H1 (cell line): ENCODE results near the gene EFCAB6. TPM values are rescaled to one million over a fixed set of nuclear protein-coding genes. Genes with fewer than 3 reads are reported as not detected.

Experiments
- CTCF ChIA-PET: fragments of 300-600 bp; sonication (Branson Sonifier 250); formaldehyde crosslinking; loops from one replicate; lab custom pipeline; 2021; ENCODE audit not compliant: partially characterized antibody; lab: Charles Lee
- POLR2A ChIA-PET: fragments of 300-600 bp; sonication (Branson Sonifier 250); formaldehyde crosslinking; loops from one replicate; lab custom pipeline; 2021; ENCODE audit warnings: inconsistent platforms; ENCODE audit not compliant: partially characterized antibody; lab: Charles Lee
- DNase-seq, 2 experiments: peaks; one replicate each; pipeline versions ENCODE4 v3.0.0 to v3.0.0-alpha.2; 2010 to 2022; ENCODE audit warnings: low spot score in 2 of 2, low read depth in 1 of 2, mixed read lengths in 1 of 2
- FAIRE-seq: peaks from 2 replicates; lab custom pipeline; 2011; peaks lifted over from hg19 to GRCh38; lab: Jason Lieb, UNC
- H2AFZ ChIP-seq: 2 replicates; pipeline ENCODE4 v1.8.1; 2012; ENCODE audit warnings: low read length, inconsistent platforms
- H2AK5ac ChIP-seq: 2 replicates; pipeline ENCODE4 v1.6.1; 2013; ENCODE audit warnings: low read depth, low read length
- H2BK120ac ChIP-seq: replicated peaks from 2 replicates; pipeline ENCODE3; 2013; ENCODE audit warnings: low read depth, low read length, inconsistent platforms
- H2BK12ac ChIP-seq: 2 replicates; pipeline ENCODE4 v1.6.1; 2013; ENCODE audit warnings: low read depth, low read length
- H2BK15ac ChIP-seq: 2 replicates; pipeline ENCODE4 v1.6.1; 2013; ENCODE audit warnings: low read length
- H2BK20ac ChIP-seq: 2 replicates; pipeline ENCODE4 v1.6.1; 2013; ENCODE audit warnings: low read length
- H2BK5ac ChIP-seq: 2 replicates; pipeline ENCODE4 v1.6.1; 2013; ENCODE audit warnings: low read depth, low read length
- H3K14ac ChIP-seq: 2 replicates; pipeline ENCODE4 v1.6.1; 2013; ENCODE audit warnings: inconsistent platforms; ENCODE audit not compliant: insufficient read length
- H3K18ac ChIP-seq: 2 replicates; pipeline ENCODE4 v1.6.1; 2013; ENCODE audit warnings: low read length; ENCODE audit errors: extremely low read depth
- H3K23ac ChIP-seq: 2 replicates; pipeline ENCODE4 v1.6.1; 2013; ENCODE audit warnings: inconsistent platforms; ENCODE audit not compliant: insufficient read length
- H3K23me2 ChIP-seq: 2 replicates; pipeline ENCODE4 v1.6.1; 2013; ENCODE audit warnings: low read depth, low read length
- H3K27ac ChIP-seq: 2 replicates; pipeline ENCODE4 v1.6.1; 2011; ENCODE audit warnings: low read depth, low read length, inconsistent platforms
- H3K27me3 ChIP-seq, 4 experiments: replicated peaks in 1 of 4; 1 replicate in 1 of 4; 2 replicates in 3 of 4; pipeline versions ENCODE4 v1.6.1 to v1.8.1; 2011 to 2013; ENCODE audit warnings: low read length in 3 of 4, mild to moderate bottlenecking in 3 of 4, inconsistent platforms in 2 of 4, mixed read lengths in 2 of 4, moderate library complexity in 1 of 4; ENCODE audit not compliant: control insufficient read depth in 3 of 4, insufficient read depth in 3 of 4; ENCODE audit errors: extremely low read depth in 1 of 4
- H3K36me3 ChIP-seq, 4 experiments: 2 replicates each; pipeline versions ENCODE4 v1.6.1 to v1.8.1; 2011 to 2013; ENCODE audit warnings: mild to moderate bottlenecking in 4 of 4, low read length in 3 of 4, moderate library complexity in 2 of 4, control low read depth in 1 of 4, inconsistent platforms in 1 of 4; ENCODE audit not compliant: insufficient read depth in 4 of 4, control insufficient read depth in 2 of 4
- H3K4ac ChIP-seq: replicated peaks from 2 replicates; pipeline ENCODE3; 2013; ENCODE audit warnings: low read length, low read depth, mixed read lengths, inconsistent platforms; ENCODE audit not compliant: insufficient read length
- H3K4me1 ChIP-seq, 4 experiments: replicated peaks in 1 of 4; 1 replicate in 1 of 4; 2 replicates in 3 of 4; pipeline versions ENCODE4 v1.6.1 to v1.8.1; 2011 to 2013; ENCODE audit warnings: low read length in 3 of 4, inconsistent platforms in 2 of 4, mixed read lengths in 1 of 4; ENCODE audit not compliant: insufficient read depth in 4 of 4, control insufficient read depth in 3 of 4
- H3K4me2 ChIP-seq, 2 experiments: 2 replicates each; pipeline versions ENCODE4 v1.6.1 to v1.8.1; 2011 to 2013; ENCODE audit warnings: low read depth in 2 of 2, low read length in 2 of 2, control low read depth in 1 of 2, inconsistent platforms in 1 of 2, mild to moderate bottlenecking in 1 of 2; ENCODE audit not compliant: insufficient read depth in 1 of 2
- H3K4me3 ChIP-seq, 4 experiments: fragments of 200-600, 300-600 bp in 1 of 4; sonication (generic), shearing (Covaris generic), sonication (Bioruptor Twin) in 1 of 4; 2 replicates each; pipeline versions ENCODE4 v1.5.1 to v1.8.1; 2011 to 2016; ENCODE audit warnings: low read length in 4 of 4, low read depth in 3 of 4, control low read depth in 2 of 4, inconsistent platforms in 2 of 4, mild to moderate bottlenecking in 2 of 4, mixed read lengths in 1 of 4, moderate library complexity in 1 of 4; ENCODE audit not compliant: insufficient read depth in 2 of 4; ENCODE audit errors: extremely low read depth in 1 of 4
- H3K56ac ChIP-seq: replicated peaks from 2 replicates; pipeline ENCODE3; 2013; ENCODE audit warnings: low read depth, mild to moderate bottlenecking, mixed read lengths, low read length, inconsistent platforms; ENCODE audit not compliant: insufficient read length
- H3K79me1 ChIP-seq: 2 replicates; pipeline ENCODE4 v1.6.1; 2013; ENCODE audit warnings: low read depth, low read length, control low read depth
- H3K79me2 ChIP-seq, 2 experiments: 2 replicates each; pipeline versions ENCODE4 v1.6.1 to v1.8.1; 2012 to 2013; ENCODE audit warnings: low read length in 2 of 2, mild to moderate bottlenecking in 2 of 2, inconsistent platforms in 1 of 2; ENCODE audit not compliant: insufficient read depth in 2 of 2, control insufficient read depth in 1 of 2
- H3K9ac ChIP-seq, 4 experiments: replicated peaks in 1 of 4; 1 replicate in 1 of 4; 2 replicates in 3 of 4; pipeline versions ENCODE4 v1.6.1 to v1.8.1; 2011 to 2013; ENCODE audit warnings: low read depth in 3 of 4, low read length in 3 of 4, control low read depth in 2 of 4, mild to moderate bottlenecking in 2 of 4, moderate library complexity in 2 of 4, inconsistent platforms in 1 of 4; ENCODE audit errors: extremely low read depth in 1 of 4
- H3K9me3 ChIP-seq, 2 experiments: 2 replicates each; pipeline versions ENCODE4 v1.6.1 to v1.8.1; 2012 to 2013; ENCODE audit warnings: mild to moderate bottlenecking in 2 of 2, moderate library complexity in 2 of 2, control low read depth in 1 of 2, inconsistent platforms in 1 of 2, low read depth in 1 of 2, low read length in 1 of 2, mixed read lengths in 1 of 2; ENCODE audit not compliant: insufficient read depth in 2 of 2
- H4K20me1 ChIP-seq, 2 experiments: replicated peaks in 1 of 2; 2 replicates each; pipeline versions ENCODE3 to v1.8.1; 2011 to 2013; ENCODE audit warnings: inconsistent platforms in 2 of 2, low read length in 2 of 2, mild to moderate bottlenecking in 1 of 2; ENCODE audit not compliant: insufficient read depth in 2 of 2, control insufficient read depth in 1 of 2
- H4K5ac ChIP-seq: 2 replicates; pipeline ENCODE4 v1.6.1; 2013; ENCODE audit warnings: low read length, low read depth, mixed read lengths, inconsistent platforms; ENCODE audit not compliant: insufficient read length
- H4K8ac ChIP-seq: 2 replicates; pipeline ENCODE4 v1.8.0; 2013; ENCODE audit warnings: mild to moderate bottlenecking, moderate library complexity, low read length, inconsistent platforms; ENCODE audit not compliant: insufficient read depth; ENCODE audit errors: extremely low read depth
- H4K91ac ChIP-seq: replicated peaks from 2 replicates; pipeline ENCODE3; 2013; ENCODE audit warnings: low read length, mixed read lengths, inconsistent platforms; ENCODE audit not compliant: insufficient read length
- BACH1 ChIP-seq: IDR thresholded peaks from 2 replicates; pipeline ENCODE4 v1.6.1; 2012; ENCODE audit warnings: low read length, improper control_type of control experiment
- CBX8 ChIP-seq: fragments of 300-800, 300-1000 bp; sonication (generic); IDR thresholded peaks from 2 replicates; pipeline ENCODE4 v1.7.1; 2016; ENCODE audit warnings: low read depth, low read length, borderline replicate concordance
- CHD1 ChIP-seq: IDR thresholded peaks from 2 replicates; pipeline ENCODE4 v1.6.1; 2012; ENCODE audit warnings: low read depth, low read length, improper control_type of control experiment
- EGR1 ChIP-seq: IDR thresholded peaks from 2 replicates; pipeline ENCODE4 v1.6.1; 2011; ENCODE audit warnings: low read depth, low read length, borderline replicate concordance
- KDM4A ChIP-seq: IDR thresholded peaks from one replicate; pipeline ENCODE4 v1.7.1; 2012; ENCODE audit warnings: low read depth, mild to moderate bottlenecking, moderate library complexity, low read length, inconsistent platforms; ENCODE audit not compliant: severe bottlenecking
- KDM5A ChIP-seq: fragments of 200-600 bp; IDR thresholded peaks from 2 replicates; pipeline ENCODE4 v1.7.1; 2012; ENCODE audit warnings: mild to moderate bottlenecking, low read length, inconsistent platforms, mixed read lengths
- NANOG ChIP-seq: IDR thresholded peaks from 2 replicates; pipeline ENCODE4 v1.6.1; 2011; ENCODE audit warnings: low read length, low read depth, mild to moderate bottlenecking, inconsistent platforms; ENCODE audit not compliant: insufficient read depth, poor library complexity, severe bottlenecking
- RXRA ChIP-seq: IDR thresholded peaks from 2 replicates; pipeline ENCODE4 v1.6.1; 2011; ENCODE audit warnings: low read depth, mild to moderate bottlenecking, low read length, moderate library complexity; ENCODE audit not compliant: insufficient read depth
- SP2 ChIP-seq: IDR thresholded peaks from 2 replicates; pipeline ENCODE4 v1.6.1; 2012; ENCODE audit warnings: mild to moderate bottlenecking, low read length, inconsistent platforms
- TEAD4 ChIP-seq: IDR thresholded peaks from 2 replicates; pipeline ENCODE4 v1.6.1; 2012; ENCODE audit warnings: low read depth, low read length, inconsistent platforms, mixed read lengths
- WGBS, 2 experiments: shearing (Covaris generic) in 1 of 2; methylation state at CpG; one replicate each; pipeline versions ENCODE4 v1.1.6 to v1.1.7; 2013 to 2015; ENCODE audit warnings: low lambda C conversion rate in 2 of 2, mixed read lengths in 2 of 2, inconsistent platforms in 1 of 2, low coverage in 1 of 2, missing lambda C conversion rate in 1 of 2; ENCODE audit not compliant: insufficient replicate concordance in 2 of 2, insufficient coverage in 1 of 2, insufficient read length in 1 of 2; ENCODE audit errors: extremely low coverage in 1 of 2, missing lambda C conversion rate in 1 of 2; 5-methylcytosine and 5-hydroxymethylcytosine counted together
- polyA plus RNA-seq, 7 experiments: library from polyadenylated mRNA; depleted of rRNA in 3 of 7; stranded (reverse) in 5 of 7; unstranded in 2 of 7; fragments of >200 nt in 5 of 7; fragments of 200-250 nt in 2 of 7; gene quantifications; 1 replicate in 5 of 7; 2 replicates in 1 of 7; 4 replicates in 1 of 7; pipeline versions ENCODE4 v1.2.1 to v1.2.3, GENCODE V29; 2011 to 2013; ENCODE audit warnings: missing spikeins in 2 of 7, mixed read lengths in 2 of 7
- total RNA-seq: library from RNA; stranded (reverse); fragmentation: NEBNext Ultra II Directional; extraction: Animal tissue kit (Norgen Biotek cat#: 25700); gene quantifications from 2 replicates; pipeline ENCODE4 v1.2.1, GENCODE V29; 2021
- TF ChIP-seq, protein P1 (sequence below): IDR thresholded peaks from 2 replicates; pipeline ENCODE4 v1.6.1; 2012; ENCODE audit warnings: low read length, inconsistent platforms

Gene EFCAB6
- total and polyA plus RNA-seq, 2 of the 8 experiments (the other 6 are each of a cell fraction or from before 2014, with no cell fraction given) = 0.32 to 1.7 TPM

DNA sequence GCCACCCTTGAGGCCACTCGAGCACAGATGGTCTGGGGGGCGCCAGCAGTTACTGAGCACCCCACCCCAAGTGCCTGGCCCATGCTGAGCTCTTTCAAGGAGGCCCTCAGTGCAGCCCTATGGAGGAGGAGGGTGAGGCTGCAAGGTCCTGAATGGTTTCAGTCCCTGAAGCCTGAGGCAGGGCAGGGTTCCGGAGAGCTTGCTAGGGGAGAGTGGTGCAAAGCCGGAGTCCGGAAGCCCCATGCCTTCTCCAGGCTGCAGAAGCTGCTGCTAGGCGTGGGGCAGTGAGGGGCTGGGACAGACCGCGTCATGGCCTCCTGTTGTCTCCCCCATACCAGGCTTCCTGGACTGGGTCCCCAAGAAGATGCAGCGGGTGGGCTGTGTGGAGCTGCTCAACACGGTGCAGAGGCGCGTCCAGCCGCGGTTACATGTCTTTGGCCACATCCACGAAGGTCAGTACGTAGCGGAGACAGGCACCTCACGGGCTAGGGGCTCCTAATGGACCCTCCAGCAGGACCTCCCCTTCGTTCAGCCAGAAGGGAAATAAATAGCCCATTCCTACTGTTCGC lies 309.7 kb downstream of the EFCAB6 start:
- H3K4me3 ChIP-seq = no peak overlapping the region
- H4K5ac ChIP-seq = no peak overlapping the region
- H3K18ac ChIP-seq = no peak overlapping the region
- H3K79me2 ChIP-seq = no peaks in the 10 kb centered on the region
- H3K23ac ChIP-seq = no peak overlapping the region
- H3K56ac ChIP-seq = no peak overlapping the region
- no peak overlapping the region for H2BK120ac ChIP-seq
- H2BK5ac ChIP-seq = no peak overlapping the region; the same call in 1 of the 2 replicates
- no peak overlapping the region for H3K4me2 ChIP-seq
- no peak overlapping the region for H3K14ac ChIP-seq
- H3K4me1 ChIP-seq = no peaks in the 10 kb centered on the region; a peak in 1 of 7 replicates
- 90% methylated on average over 18 of the region's 20 CpGs; no CpG with 5 or more reads in 1 of the 2 experiments for WGBS, 2 experiments
- H3K36me3 ChIP-seq = no peaks in the 10 kb centered on the region
- no peaks in the 10 kb centered on the region for H3K79me1 ChIP-seq
- H3K9ac ChIP-seq = no peak overlapping the region
- CTCF ChIA-PET = interaction anchor here (1.0 kb wide), 1 partner anchor 116 kb away, joined by 3 read pairs; no protein-coding TSS in a partner anchor
- FAIRE-seq (no peak), DNase-seq (no peak)
- no peak overlapping the region for H4K8ac ChIP-seq
- H2AK5ac ChIP-seq = no peak overlapping the region
- no peak overlapping the region for H3K27ac ChIP-seq
- no peak overlapping the region for H2BK12ac ChIP-seq
- H3K23me2 ChIP-seq = peaks cover 27% of the 10 kb centered on the region; the same call in 1 of the 2 replicates
- H3K4ac ChIP-seq = no peak overlapping the region
- H4K20me1 ChIP-seq = peaks cover 0 to 7% of the 10 kb centered on the region in 2 experiments
- no peak overlapping the region for H2BK20ac ChIP-seq
- H4K91ac ChIP-seq = no peak overlapping the region
- POLR2A ChIA-PET = interaction anchor here (0.5 to 0.6 kb wide), 2 partner anchors 165 to 218 kb away, joined by 3 to 6 read pairs; no protein-coding TSS in a partner anchor
- no peaks in the 10 kb centered on the region for H3K27me3 ChIP-seq
- no peak overlapping the region for H2BK15ac ChIP-seq
- peaks cover 5 to 14% of the 10 kb centered on the region in 2 experiments; a peak in 2 of 4 replicates for H3K9me3 ChIP-seq
- H2AFZ ChIP-seq = no peak overlapping the region
- TF ChIP-seq CHD1 (no peak), SP2 (no peak), KDM5A (no peak), EGR1 (no peak), RXRA (no peak), NANOG (no peak), TEAD4 (no peak), CBX8 (no peak), KDM4A (no peak), BACH1 (no peak)
- TF ChIP-seq, protein P1, sequence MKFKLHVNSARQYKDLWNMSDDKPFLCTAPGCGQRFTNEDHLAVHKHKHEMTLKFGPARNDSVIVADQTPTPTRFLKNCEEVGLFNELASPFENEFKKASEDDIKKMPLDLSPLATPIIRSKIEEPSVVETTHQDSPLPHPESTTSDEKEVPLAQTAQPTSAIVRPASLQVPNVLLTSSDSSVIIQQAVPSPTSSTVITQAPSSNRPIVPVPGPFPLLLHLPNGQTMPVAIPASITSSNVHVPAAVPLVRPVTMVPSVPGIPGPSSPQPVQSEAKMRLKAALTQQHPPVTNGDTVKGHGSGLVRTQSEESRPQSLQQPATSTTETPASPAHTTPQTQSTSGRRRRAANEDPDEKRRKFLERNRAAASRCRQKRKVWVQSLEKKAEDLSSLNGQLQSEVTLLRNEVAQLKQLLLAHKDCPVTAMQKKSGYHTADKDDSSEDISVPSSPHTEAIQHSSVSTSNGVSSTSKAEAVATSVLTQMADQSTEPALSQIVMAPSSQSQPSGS = no peak
